HepG2 (cell line): ENCODE data around the gene NIP7. TPM values are rescaled to one million over a fixed set of nuclear protein-coding genes. Genes with fewer than 3 reads are reported as not detected.

Source experiments
- CEBPZ ChIP-seq: IDR thresholded peaks from 2 replicates; pipeline ENCODE4 v1.6.1; 2012; ENCODE audit warnings: low read length, improper control_type of control experiment
- CENPBD1 ChIP-seq: sonication (generic); formaldehyde crosslinking; IDR thresholded peaks from 2 replicates; pipeline ENCODE4 v1.8.0; 2022; ENCODE audit warnings: missing genetic modification reagents, low read depth, mild to moderate bottlenecking, borderline replicate concordance
- NR1H2 ChIP-seq: sonication (generic); formaldehyde crosslinking; IDR thresholded peaks from 2 replicates; pipeline ENCODE4 v1.8.1; 2022; ENCODE audit warnings: low read depth, missing genetic modification reagents, borderline replicate concordance
- ZNF234 ChIP-seq: sonication (generic); formaldehyde crosslinking; conservative IDR thresholded peaks from 2 replicates; pipeline ENCODE4 v1.5.1; 2020; ENCODE audit warnings: mild to moderate bottlenecking, missing genetic modification reagents
- ZNF318 ChIP-seq: sonication (generic); formaldehyde crosslinking; IDR thresholded peaks from 2 replicates; pipeline ENCODE4 v1.4.0; 2020; ENCODE audit warnings: mild to moderate bottlenecking, missing genetic modification reagents
- ZNF331 ChIP-seq: sonication (generic); formaldehyde crosslinking; IDR thresholded peaks from 2 replicates; pipeline ENCODE4 v1.4.0; 2020; ENCODE audit warnings: missing genetic modification reagents
- ZNF34 ChIP-seq: sonication (generic); formaldehyde crosslinking; IDR thresholded peaks from 2 replicates; pipeline ENCODE4 v1.4.0; 2020; ENCODE audit warnings: mild to moderate bottlenecking, missing genetic modification reagents, borderline replicate concordance
- ZNF646 ChIP-seq: sonication (generic); formaldehyde crosslinking; IDR thresholded peaks from 2 replicates; pipeline ENCODE4 v1.9.0; 2021; ENCODE audit warnings: mild to moderate bottlenecking, missing genetic modification reagents
- polyA plus RNA-seq, 8 experiments: library from polyadenylated mRNA; depleted of rRNA in 3 of 8; stranded (reverse) in 7 of 8; unstranded in 1 of 8; fragments of >200 nt; fragmentation: Illumina TruSeq in 4 of 8; extraction: Trizol in 4 of 8; gene quantifications; 2 replicates each; pipeline versions ENCODE4 v1.2.1 to v1.2.3, GENCODE V29; 2011 to 2016; ENCODE audit warnings: low read depth in 4 of 8, missing spikeins in 1 of 8, mixed read lengths in 1 of 8; ENCODE audit not compliant: insufficient read depth in 1 of 8
- total RNA-seq, 5 experiments: library from RNA; depleted of rRNA; stranded (reverse); fragments of >200 nt; fragmentation: Illumina TruSeq; extraction: Trizol; gene quantifications; 2 replicates each; pipeline ENCODE4 v1.2.3, GENCODE V29; 2016; ENCODE audit warnings: low read depth in 1 of 5

NIP7 gene
- total and polyA plus RNA-seq, 2 of the 13 experiments (the other 11 are each of a cell fraction or from before 2014, with no cell fraction given): 15.3 to 114 TPM

GRCh38 chr16:69311533-69312387, 27.8 kb upstream of the NIP7 start (continued):
- TF ChIP-seq ZNF646 (CRISPR knock-in tag): no peak
- 0 out of 2 replicates have a peak, but pooled peaks have one; percentile 50 for TF ChIP-seq ZNF318
- TF ChIP-seq NR1H2 (CRISPR knock-in tag): no peak
- TF ChIP-seq CEBPZ: no peak
- TF ChIP-seq ZNF234: no peak
- peak; percentile 68; the same call in 1 of the 2 replicates for TF ChIP-seq ZNF331 (CRISPR knock-in tag)
- peak; percentile 83; the same call in 1 of the 2 replicates for TF ChIP-seq ZNF34
- TF ChIP-seq CENPBD1 (CRISPR knock-in tag): no peak
